ENCODE results near the gene CFDP1. TPM values are rescaled to one million over a fixed set of nuclear protein-coding genes. Genes with fewer than 3 reads are reported as not detected.
"Not testable (repeated sequence)": the region's sequence is repeated elsewhere in the genome, so short reads cannot be mapped to it uniquely, and the experiment has no call there.

The CFDP1 gene
- polyA plus RNA-seq, 4 donors = 108 to 390 (median 236) TPM

- H3K4me3 ChIP-seq (ENCODE audit: low read depth in 1 of 3, low read length in 3 of 3) = no peak overlapping the region
- DNase-seq (no peak), FAIRE-seq (no peak)
- H3K36me3 ChIP-seq (ENCODE audit: control insufficient read depth in 3 of 3, insufficient read depth in 2 of 3, low read depth in 1 of 3, low read length in 3 of 3) = peaks cover 0 to 16% (median 2%) of the 10 kb centered on the region in 3 donors
- H3K27ac ChIP-seq (ENCODE audit: low read depth in 1 of 3, low read length in 2 of 3) = no peak overlapping the region
- H3K9me3 ChIP-seq (ENCODE audit: control insufficient read depth in 2 of 2, insufficient read depth in 1 of 2, low read depth in 1 of 2, low read length in 1 of 2) = peaks cover 0 to 2% of the 10 kb centered on the region in 2 donors
- no peaks in the 10 kb centered on the region for H3K27me3 ChIP-seq (ENCODE audit: control insufficient read depth in 3 of 3, insufficient read depth in 3 of 3, low read length in 3 of 3)
- H3K4me1 ChIP-seq (ENCODE audit: control insufficient read depth in 3 of 3, insufficient read depth in 2 of 3, low read depth in 1 of 3, low read length in 2 of 3) = no peaks in the 10 kb centered on the region
- 87 to 90% (median 88%) methylated on average over 8 of the region's 8 CpGs for WGBS, 3 donors
These were observed 152.9 kb downstream of the CFDP1 start for GRCh38 chr16:75280331-75280804.

- no peaks in the 10 kb centered on the region for H3K4me1 ChIP-seq (ENCODE audit: control insufficient read depth in 3 of 3, insufficient read depth in 2 of 3, low read depth in 1 of 3, low read length in 2 of 3)
- peaks cover 0 to 13% (median 0%) of the 10 kb centered on the region in 3 donors for H3K36me3 ChIP-seq (ENCODE audit: control insufficient read depth in 3 of 3, insufficient read depth in 2 of 3, low read depth in 1 of 3, low read length in 3 of 3)
- H3K4me3 ChIP-seq (ENCODE audit: low read depth in 1 of 3, low read length in 3 of 3) = no peak overlapping the region
- H3K27me3 ChIP-seq (ENCODE audit: control insufficient read depth in 3 of 3, insufficient read depth in 3 of 3, low read length in 3 of 3) = no peaks in the 10 kb centered on the region
- DNase-seq = no peak
- H3K9me3 ChIP-seq (ENCODE audit: control insufficient read depth in 2 of 2, insufficient read depth in 1 of 2, low read depth in 1 of 2, low read length in 1 of 2) = no peaks in the 10 kb centered on the region
- H3K27ac ChIP-seq (ENCODE audit: low read depth in 1 of 3, low read length in 2 of 3) = no peak overlapping the region
- no peak for FAIRE-seq
- 49 to 65% (median 65%) methylated on average over 10 of the region's 10 CpGs for WGBS, 3 donors
These were observed 154.0 kb downstream of the CFDP1 start for GRCh38 chr16:75279305-75279704.

DNA sequence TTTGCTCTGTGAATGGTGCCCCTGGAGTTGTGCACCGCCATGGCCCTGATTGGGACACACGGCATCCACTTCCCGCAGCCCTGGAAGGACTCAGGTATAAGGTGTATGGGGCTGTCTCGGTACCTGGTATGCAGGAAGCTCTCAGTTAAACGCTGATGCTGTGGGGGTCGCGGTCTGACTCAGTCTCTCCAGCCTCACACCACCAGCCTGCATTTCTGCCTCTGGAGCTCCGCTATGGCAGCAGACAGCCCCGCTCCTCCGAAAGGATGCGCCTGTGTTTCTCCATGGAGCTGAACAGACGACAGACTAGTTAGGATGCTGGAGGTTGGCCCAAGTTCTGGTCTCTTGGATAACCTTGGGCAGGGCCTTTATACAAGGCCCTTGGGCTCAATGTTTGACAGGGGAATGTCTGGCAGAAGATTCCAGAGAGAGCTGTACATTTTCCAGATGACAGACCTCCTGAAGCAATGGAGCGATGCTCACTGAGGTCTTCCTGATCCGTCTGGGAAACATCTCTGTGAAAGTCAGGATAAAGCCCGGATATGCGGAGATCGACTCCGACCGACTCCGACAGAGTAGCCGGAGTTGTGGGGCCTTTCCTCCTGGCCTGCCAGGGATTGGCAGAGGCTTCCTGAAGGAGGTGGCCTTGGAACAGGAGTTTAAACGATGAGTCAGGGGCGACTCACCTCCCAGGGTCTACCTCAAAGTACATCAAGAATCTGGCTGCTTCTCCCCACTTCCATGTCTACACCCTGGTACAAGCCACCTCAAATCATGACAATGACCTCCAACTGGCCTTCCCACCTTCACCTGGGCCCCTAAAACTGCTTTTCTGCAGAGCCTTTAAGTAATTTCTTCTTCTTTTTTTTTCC, 160.0 kb downstream of the CFDP1 start:
- no peak for FAIRE-seq
- no peak overlapping the region for H3K4me3 ChIP-seq (ENCODE audit: low read depth in 1 of 3, low read length in 3 of 3)
- DNase-seq = no peak
- no peak overlapping the region for H3K27ac ChIP-seq (ENCODE audit: low read depth in 1 of 3, low read length in 2 of 3)
- no peaks in the 10 kb centered on the region for H3K9me3 ChIP-seq (ENCODE audit: control insufficient read depth in 2 of 2, insufficient read depth in 1 of 2, low read depth in 1 of 2, low read length in 1 of 2)
- H3K36me3 ChIP-seq (ENCODE audit: control insufficient read depth in 3 of 3, insufficient read depth in 2 of 3, low read depth in 1 of 3, low read length in 3 of 3) = no peaks in the 10 kb centered on the region
- 88 to 90% (median 88%) methylated on average over 23 of the region's 23 CpGs for WGBS, 3 donors
- H3K27me3 ChIP-seq (ENCODE audit: control insufficient read depth in 3 of 3, insufficient read depth in 3 of 3, low read length in 3 of 3) = peaks cover 0 to 3% (median 0%) of the 10 kb centered on the region in 3 donors
- H3K4me1 ChIP-seq (ENCODE audit: control insufficient read depth in 3 of 3, insufficient read depth in 2 of 3, low read depth in 1 of 3, low read length in 2 of 3) = peaks cover 0 to under 1% (median 0%) of the 10 kb centered on the region in 3 donors

DNA sequence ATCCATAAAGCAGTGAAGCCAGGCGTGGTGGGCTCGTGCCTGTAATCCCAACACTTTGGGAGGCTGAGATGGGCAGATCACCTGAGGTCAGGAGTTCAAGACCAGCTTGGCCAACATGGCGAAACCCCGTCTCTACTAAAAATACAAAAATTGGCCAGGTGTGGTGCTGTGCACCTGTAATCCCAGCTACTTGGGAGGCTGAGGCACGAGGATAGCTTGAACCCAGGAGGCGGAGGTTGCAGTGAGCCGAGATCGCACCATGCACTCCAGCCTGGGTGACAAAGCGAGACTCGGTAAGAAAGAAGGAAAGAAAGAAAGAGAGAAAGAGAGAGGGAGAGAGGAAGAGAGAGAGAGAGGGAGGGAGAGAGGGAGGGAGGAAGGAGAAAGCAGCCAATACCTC, 160.7 kb downstream of the CFDP1 start:
- H3K4me3 ChIP-seq (ENCODE audit: low read depth in 1 of 3, low read length in 3 of 3); H3K36me3 ChIP-seq (ENCODE audit: control insufficient read depth in 3 of 3, insufficient read depth in 2 of 3, low read depth in 1 of 3, low read length in 3 of 3); H3K9me3 ChIP-seq (ENCODE audit: control insufficient read depth in 2 of 2, insufficient read depth in 1 of 2, low read depth in 1 of 2, low read length in 1 of 2); DNase-seq; H3K27me3 ChIP-seq (ENCODE audit: control insufficient read depth in 3 of 3, insufficient read depth in 3 of 3, low read length in 3 of 3); H3K27ac ChIP-seq (ENCODE audit: low read depth in 1 of 3, low read length in 2 of 3); H3K4me1 ChIP-seq (ENCODE audit: control insufficient read depth in 3 of 3, insufficient read depth in 2 of 3, low read depth in 1 of 3, low read length in 2 of 3); FAIRE-seq: not testable (repeated sequence)
- WGBS, 3 donors = 91 to 98% (median 96%) methylated on average over 10 of the region's 10 CpGs

GRCh38 chr16:75272097-75272551, 161.2 kb downstream of the CFDP1 start:
- FAIRE-seq (no peak), DNase-seq (no peak)
- Histone ChIP-seq H3K36me3 (ENCODE audit: control insufficient read depth in 3 of 3, insufficient read depth in 2 of 3, low read depth in 1 of 3, low read length in 3 of 3) (no peaks in the 10 kb centered on the region), H3K4me1 (ENCODE audit: control insufficient read depth in 3 of 3, insufficient read depth in 2 of 3, low read depth in 1 of 3, low read length in 2 of 3) (peaks cover 0 to 9% (median 0%) of the 10 kb centered on the region in 3 donors), H3K4me3 (ENCODE audit: low read depth in 1 of 3, low read length in 3 of 3) (no peak overlapping the region), H3K27ac (ENCODE audit: low read depth in 1 of 3, low read length in 2 of 3) (no peak overlapping the region), H3K27me3 (ENCODE audit: control insufficient read depth in 3 of 3, insufficient read depth in 3 of 3, low read length in 3 of 3) (peaks cover 0 to 3% (median 0%) of the 10 kb centered on the region in 3 donors), H3K9me3 (ENCODE audit: control insufficient read depth in 2 of 2, insufficient read depth in 1 of 2, low read depth in 1 of 2, low read length in 1 of 2) (no peaks in the 10 kb centered on the region)
- WGBS, 3 donors = 56 to 76% (median 74%) methylated on average over 11 to 12 of the region's 12 CpGs

DNA sequence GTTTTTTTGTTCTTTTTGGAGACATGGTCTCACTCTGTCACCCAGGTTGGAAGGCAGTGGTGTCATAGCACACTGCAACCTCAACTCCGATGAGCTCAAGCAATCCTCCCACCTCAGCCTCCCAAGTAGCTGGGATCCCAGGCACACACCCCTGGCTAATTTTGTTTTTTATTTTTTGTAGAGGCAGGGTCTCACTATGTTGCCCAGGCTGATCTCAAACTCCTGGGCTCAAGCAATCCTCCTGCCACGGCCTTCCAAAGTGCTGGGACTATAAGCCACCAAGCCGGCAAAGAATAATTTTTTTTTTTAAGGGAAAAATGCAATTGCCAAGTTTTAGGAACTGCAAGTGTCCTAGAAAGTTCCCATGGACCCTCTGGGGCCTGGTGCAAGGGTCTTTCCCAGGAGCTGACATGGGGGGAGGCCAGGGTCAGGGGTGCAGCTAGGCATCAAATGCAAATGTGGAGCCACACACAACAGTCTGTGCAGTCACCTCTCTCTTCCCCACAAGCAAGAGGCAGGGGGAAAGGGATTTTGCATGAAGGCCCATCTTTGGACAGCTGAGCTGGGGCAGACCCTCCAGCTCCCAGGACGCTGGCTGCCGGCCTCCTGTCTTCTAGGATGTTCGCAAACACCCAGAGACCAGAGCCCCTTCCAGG, 161.7 kb downstream of the CFDP1 start:
- Histone ChIP-seq H3K9me3 (ENCODE audit: control insufficient read depth in 2 of 2, insufficient read depth in 1 of 2, low read depth in 1 of 2, low read length in 1 of 2) (no peaks in the 10 kb centered on the region), H3K27me3 (ENCODE audit: control insufficient read depth in 3 of 3, insufficient read depth in 3 of 3, low read length in 3 of 3) (peaks cover 0 to 3% (median 0%) of the 10 kb centered on the region in 3 donors), H3K4me1 (ENCODE audit: control insufficient read depth in 3 of 3, insufficient read depth in 2 of 3, low read depth in 1 of 3, low read length in 2 of 3) (peaks cover 0 to 11% (median 0%) of the 10 kb centered on the region in 3 donors), H3K36me3 (ENCODE audit: control insufficient read depth in 3 of 3, insufficient read depth in 2 of 3, low read depth in 1 of 3, low read length in 3 of 3) (no peaks in the 10 kb centered on the region), H3K27ac (ENCODE audit: low read depth in 1 of 3, low read length in 2 of 3) (no peak overlapping the region), H3K4me3 (ENCODE audit: low read depth in 1 of 3, low read length in 3 of 3) (no peak overlapping the region)
- DNase-seq (no peak), FAIRE-seq (no peak)
- 88 to 96% (median 92%) methylated on average over 6 of the region's 6 CpGs for WGBS, 3 donors

DNA sequence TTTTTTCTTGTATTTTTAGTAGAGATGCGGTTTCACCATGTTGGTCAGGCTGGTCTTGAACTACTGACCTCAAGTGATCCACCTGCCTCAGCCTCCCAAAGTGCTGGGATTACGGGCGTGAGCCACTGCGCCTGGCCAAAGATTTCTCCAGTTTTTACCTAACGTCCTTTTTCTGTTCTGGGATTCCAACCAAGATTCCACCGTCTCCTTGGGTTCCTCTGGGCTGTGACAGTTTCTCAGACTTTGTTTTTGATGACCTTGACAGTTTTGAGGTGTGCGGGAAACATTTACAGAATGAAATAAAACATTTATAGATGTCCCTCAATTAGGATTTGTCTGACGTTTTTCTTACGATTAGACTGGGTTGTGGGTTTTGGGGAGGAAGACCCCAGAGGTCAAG, 163.9 kb downstream of the CFDP1 start:
- not testable (repeated sequence) for H3K27me3 ChIP-seq (ENCODE audit: control insufficient read depth in 3 of 3, insufficient read depth in 3 of 3, low read length in 3 of 3); DNase-seq; FAIRE-seq; H3K4me3 ChIP-seq (ENCODE audit: low read depth in 1 of 3, low read length in 3 of 3); H3K36me3 ChIP-seq (ENCODE audit: control insufficient read depth in 3 of 3, insufficient read depth in 2 of 3, low read depth in 1 of 3, low read length in 3 of 3); H3K9me3 ChIP-seq (ENCODE audit: control insufficient read depth in 2 of 2, insufficient read depth in 1 of 2, low read depth in 1 of 2, low read length in 1 of 2)
- H3K4me1 ChIP-seq (ENCODE audit: control insufficient read depth in 3 of 3, insufficient read depth in 2 of 3, low read depth in 1 of 3, low read length in 2 of 3) = peaks cover 0 to 22% (median 0%) of the 10 kb centered on the region in 3 donors
- peak overlapping the region in 1 of 3 donors; percentile 19 for H3K27ac ChIP-seq (ENCODE audit: low read depth in 1 of 3, low read length in 2 of 3)
- WGBS, 3 donors = 48 to 82% (median 60%) methylated on average over 9 of the region's 9 CpGs

DNA sequence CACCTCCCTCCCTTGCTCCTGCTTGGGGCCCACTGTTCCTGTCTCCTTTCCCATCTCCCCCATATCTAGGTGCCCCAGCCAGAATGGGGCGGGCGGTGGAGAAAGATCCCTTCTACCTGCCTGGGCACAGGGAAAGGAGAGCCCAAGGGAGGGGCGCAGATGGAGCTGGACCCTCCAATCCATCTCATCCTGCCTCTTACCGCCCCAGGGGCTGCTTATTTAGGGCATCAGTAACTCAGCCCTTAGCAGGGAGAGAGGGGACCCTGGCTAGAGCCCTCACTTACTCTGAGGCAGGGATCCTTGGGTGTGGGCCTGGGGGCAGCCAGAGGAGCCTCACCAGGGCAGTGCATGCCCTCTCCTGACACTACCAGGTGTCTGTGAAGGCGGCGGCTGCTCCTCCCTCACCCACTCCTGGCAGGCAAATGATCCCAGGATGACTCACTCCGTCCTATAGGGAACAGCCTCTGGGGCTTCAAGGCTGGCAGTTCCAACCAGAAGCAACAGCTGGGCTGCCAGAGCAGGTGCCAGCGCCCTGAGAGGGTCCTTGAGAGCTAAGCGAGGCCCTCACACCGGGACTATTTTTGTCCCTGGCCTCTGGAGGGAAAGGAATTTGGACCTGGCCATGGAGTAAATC, 165.6 kb downstream of the CFDP1 start:
- 15 to 59% (median 33%) methylated on average over 9 to 10 of the region's 10 CpGs for WGBS, 3 donors
- H3K27me3 ChIP-seq (ENCODE audit: control insufficient read depth in 3 of 3, insufficient read depth in 3 of 3, low read length in 3 of 3) = peaks cover 0 to 3% (median 0%) of the 10 kb centered on the region in 3 donors
- H3K9me3 ChIP-seq (ENCODE audit: control insufficient read depth in 2 of 2, insufficient read depth in 1 of 2, low read depth in 1 of 2, low read length in 1 of 2) = no peaks in the 10 kb centered on the region
- H3K27ac ChIP-seq (ENCODE audit: low read depth in 1 of 3, low read length in 2 of 3) = peak overlapping the region; percentile 55 to 70 (median 67)
- DNase-seq = peak; percentile 84 to 93
- peaks cover 0 to 23% (median 0%) of the 10 kb centered on the region in 3 donors for H3K36me3 ChIP-seq (ENCODE audit: control insufficient read depth in 3 of 3, insufficient read depth in 2 of 3, low read depth in 1 of 3, low read length in 3 of 3)
- FAIRE-seq = no peak
- H3K4me1 ChIP-seq (ENCODE audit: control insufficient read depth in 3 of 3, insufficient read depth in 2 of 3, low read depth in 1 of 3, low read length in 2 of 3) = peaks cover 0 to 38% (median 5%) of the 10 kb centered on the region in 3 donors
- no peak overlapping the region for H3K4me3 ChIP-seq (ENCODE audit: low read depth in 1 of 3, low read length in 3 of 3)

Data from small intestine (tissue), 7 donors.